LNCAP (cell line): ENCODE results near the gene TAOK3.

Experiments
- TF ChIP-seq, protein P1 (sequence below): fragments of 450-650 bp; IDR thresholded peaks from 2 replicates; pipeline ENCODE4 v1.5.1; 2017; ENCODE audit warnings: mild to moderate bottlenecking

Gene TAOK3

GRCh38 chr12:118372541-118373495 is at the start of gene TAOK3:
Gene TAOK3 (minus strand): TSS chr12:118372907. CDS start chr12:118255567, 117,340 bp downstream.
- TF ChIP-seq, protein P1, sequence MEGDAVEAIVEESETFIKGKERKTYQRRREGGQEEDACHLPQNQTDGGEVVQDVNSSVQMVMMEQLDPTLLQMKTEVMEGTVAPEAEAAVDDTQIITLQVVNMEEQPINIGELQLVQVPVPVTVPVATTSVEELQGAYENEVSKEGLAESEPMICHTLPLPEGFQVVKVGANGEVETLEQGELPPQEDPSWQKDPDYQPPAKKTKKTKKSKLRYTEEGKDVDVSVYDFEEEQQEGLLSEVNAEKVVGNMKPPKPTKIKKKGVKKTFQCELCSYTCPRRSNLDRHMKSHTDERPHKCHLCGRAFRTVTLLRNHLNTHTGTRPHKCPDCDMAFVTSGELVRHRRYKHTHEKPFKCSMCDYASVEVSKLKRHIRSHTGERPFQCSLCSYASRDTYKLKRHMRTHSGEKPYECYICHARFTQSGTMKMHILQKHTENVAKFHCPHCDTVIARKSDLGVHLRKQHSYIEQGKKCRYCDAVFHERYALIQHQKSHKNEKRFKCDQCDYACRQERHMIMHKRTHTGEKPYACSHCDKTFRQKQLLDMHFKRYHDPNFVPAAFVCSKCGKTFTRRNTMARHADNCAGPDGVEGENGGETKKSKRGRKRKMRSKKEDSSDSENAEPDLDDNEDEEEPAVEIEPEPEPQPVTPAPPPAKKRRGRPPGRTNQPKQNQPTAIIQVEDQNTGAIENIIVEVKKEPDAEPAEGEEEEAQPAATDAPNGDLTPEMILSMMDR = no peak

- TF ChIP-seq, protein P1 = no peak
Observed at GRCh38 chr12:118420673-118421072, 48.0 kb upstream of the TAOK3 start.

DNA sequence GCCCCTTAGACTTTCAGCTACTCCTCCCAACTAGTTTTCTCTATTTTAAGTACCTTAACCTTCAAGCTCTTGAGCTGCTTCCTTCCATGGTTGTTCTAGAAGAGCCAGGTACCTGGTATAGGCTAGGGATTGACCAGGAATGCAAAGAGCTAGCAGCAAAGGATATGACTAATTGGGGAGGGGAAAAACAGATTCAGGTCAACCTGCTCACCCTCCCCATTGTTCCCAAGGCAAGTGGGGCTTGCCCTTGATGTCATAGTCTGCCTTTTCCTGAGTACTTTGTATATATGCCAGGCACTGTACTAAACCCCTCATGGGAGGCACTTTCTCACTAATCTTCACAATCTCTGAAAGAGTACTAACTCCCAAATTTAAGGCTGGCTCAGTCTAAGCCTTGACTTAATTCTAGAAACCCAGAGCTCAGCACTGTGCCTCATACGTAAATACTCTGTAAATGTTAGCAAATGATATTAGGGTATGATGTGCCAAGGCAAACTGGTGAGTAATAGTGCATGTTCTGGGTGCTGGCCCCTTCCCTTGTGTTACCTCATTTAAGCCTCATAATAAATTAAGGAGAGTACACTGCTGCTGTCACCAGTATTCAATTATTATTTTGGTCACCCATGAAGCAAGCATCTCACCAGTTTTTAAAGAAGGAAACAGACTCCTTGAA is 45.8 kb upstream of the TAOK3 start:
- TF ChIP-seq, protein P1 = no peak

- TF ChIP-seq, protein P1 = no peak
Observed at GRCh38 chr12:118417942-118418341, 45.2 kb upstream of the TAOK3 start.

- TF ChIP-seq, protein P1 = no peak
Observed at GRCh38 chr12:118409834-118410233, 37.1 kb upstream of the TAOK3 start.

DNA sequence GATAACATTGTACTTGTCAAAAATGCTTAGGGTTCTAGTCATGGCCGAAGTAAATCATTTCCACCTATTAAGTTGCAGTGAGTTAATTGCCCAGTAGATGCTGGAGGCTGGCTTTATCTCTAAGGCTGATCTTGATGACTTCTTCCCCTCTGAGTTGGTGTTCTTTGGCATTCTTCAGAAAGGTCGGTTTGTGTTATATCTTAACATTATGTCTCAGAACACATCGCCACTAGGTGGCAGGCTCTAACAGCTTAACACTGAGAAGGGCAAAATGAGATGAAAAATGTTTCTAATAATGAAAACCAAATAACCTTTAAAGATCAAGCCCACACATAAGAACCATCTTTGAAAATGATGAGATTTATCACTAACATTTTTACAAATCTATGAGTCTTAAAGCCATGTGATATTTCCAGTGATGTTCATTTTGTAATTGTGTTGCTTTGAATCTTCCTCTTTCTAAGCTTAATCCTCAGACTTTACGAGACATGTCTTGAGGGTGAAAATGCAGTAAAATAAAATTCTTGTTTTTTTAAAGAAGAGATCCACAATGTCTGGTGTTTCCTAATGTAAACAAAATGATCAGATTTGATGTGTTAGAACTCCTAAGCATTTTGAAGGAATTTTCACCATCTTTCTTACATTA is 32.3 kb upstream of the TAOK3 start:
- TF ChIP-seq, protein P1 = peak; percentile 79

DNA sequence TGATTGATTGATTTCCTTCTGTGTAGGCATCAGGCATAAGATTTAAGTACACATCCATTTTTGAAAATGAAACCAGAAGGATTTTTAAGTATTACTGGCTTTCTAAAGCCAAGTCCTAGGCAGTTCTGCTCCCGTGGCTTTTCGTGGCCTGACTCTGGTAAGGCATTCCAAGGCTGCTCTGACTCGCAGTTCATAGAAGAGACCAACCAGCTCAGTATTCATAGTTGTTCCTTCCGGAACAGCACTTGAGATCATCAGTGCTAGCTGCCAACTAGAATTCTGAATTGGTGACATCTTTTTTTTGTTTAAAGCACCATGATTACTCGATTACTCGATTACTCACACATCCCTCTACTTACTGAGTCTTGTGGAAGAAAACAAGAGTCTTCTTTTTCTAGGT is 29.5 kb upstream of the TAOK3 start:
- TF ChIP-seq, protein P1 = no peak
